GM06990 (cell line): ENCODE measurements around the gene RRAS2.
"Not testable (repeated sequence)": the region's sequence is repeated elsewhere in the genome, so short reads cannot be mapped to it uniquely, and the experiment has no call there.

Source experiments
- DNase-seq: peaks from one replicate; pipeline ENCODE4 v3.0.0-alpha.2; 2011; ENCODE audit not compliant: insufficient read length; ENCODE audit errors: extremely low read depth
- H3K27me3 ChIP-seq: replicated peaks from 2 replicates; pipeline ENCODE4 v1.6.0; 2011; ENCODE audit warnings: low read length; ENCODE audit not compliant: control insufficient read depth, insufficient read depth
- H3K36me3 ChIP-seq: 2 replicates; pipeline ENCODE4 v1.5.1; 2011; ENCODE audit warnings: low read length; ENCODE audit not compliant: control insufficient read depth, insufficient read depth
- H3K4me3 ChIP-seq: replicated peaks from 2 replicates; pipeline ENCODE4 v1.5.1; 2011; ENCODE audit warnings: low read depth, mild to moderate bottlenecking, control low read depth, low read length
- TF ChIP-seq, protein P1 (sequence below): IDR thresholded peaks from 2 replicates; pipeline ENCODE4 v1.5.1; 2011; ENCODE audit warnings: low read length, control low read depth, mild to moderate bottlenecking, inconsistent platforms; ENCODE audit not compliant: insufficient read depth, poor library complexity, severe bottlenecking

Gene RRAS2

GRCh38 chr11:14254533-14255237, 104.3 kb downstream of the RRAS2 start:
- TF ChIP-seq, protein P1, sequence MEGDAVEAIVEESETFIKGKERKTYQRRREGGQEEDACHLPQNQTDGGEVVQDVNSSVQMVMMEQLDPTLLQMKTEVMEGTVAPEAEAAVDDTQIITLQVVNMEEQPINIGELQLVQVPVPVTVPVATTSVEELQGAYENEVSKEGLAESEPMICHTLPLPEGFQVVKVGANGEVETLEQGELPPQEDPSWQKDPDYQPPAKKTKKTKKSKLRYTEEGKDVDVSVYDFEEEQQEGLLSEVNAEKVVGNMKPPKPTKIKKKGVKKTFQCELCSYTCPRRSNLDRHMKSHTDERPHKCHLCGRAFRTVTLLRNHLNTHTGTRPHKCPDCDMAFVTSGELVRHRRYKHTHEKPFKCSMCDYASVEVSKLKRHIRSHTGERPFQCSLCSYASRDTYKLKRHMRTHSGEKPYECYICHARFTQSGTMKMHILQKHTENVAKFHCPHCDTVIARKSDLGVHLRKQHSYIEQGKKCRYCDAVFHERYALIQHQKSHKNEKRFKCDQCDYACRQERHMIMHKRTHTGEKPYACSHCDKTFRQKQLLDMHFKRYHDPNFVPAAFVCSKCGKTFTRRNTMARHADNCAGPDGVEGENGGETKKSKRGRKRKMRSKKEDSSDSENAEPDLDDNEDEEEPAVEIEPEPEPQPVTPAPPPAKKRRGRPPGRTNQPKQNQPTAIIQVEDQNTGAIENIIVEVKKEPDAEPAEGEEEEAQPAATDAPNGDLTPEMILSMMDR, result no peak
- DNase-seq, result no peak
- H3K4me3 ChIP-seq, result no peak overlapping the region
- no peaks in the 10 kb centered on the region for H3K36me3 ChIP-seq
- no peaks in the 10 kb centered on the region; the same call in 1 of the 2 replicates for H3K27me3 ChIP-seq

GRCh38 chr11:14253840-14254239, 105.1 kb downstream of the RRAS2 start:
- TF ChIP-seq, protein P1, result no peak
- Histone ChIP-seq H3K27me3 (no peaks in the 10 kb centered on the region; the same call in 1 of the 2 replicates), H3K36me3 (no peaks in the 10 kb centered on the region), H3K4me3 (no peak overlapping the region)
- no peak for DNase-seq

DNA sequence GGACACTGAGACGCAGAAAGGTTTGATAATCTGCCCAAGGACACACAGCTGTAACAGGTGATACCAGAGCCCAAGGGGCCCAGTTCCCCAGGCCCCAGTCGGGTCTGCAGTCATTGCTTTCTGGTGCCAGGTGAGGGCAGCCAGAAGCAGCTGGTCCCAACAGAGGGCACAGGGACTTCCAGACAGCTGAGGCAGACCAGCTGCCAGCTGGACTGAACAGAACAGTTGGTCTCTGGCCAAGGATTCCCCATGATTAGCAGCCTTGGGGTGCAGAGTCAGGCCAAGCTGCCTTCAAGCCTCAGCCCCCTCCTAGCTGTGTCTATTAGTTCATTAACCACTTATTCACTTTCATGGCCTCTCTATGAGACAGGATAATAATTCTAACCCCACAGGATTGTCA, 105.6 kb downstream of the RRAS2 start:
- no peaks in the 10 kb centered on the region; the same call in 1 of the 2 replicates for H3K27me3 ChIP-seq
- TF ChIP-seq, protein P1, result no peak
- no peak for DNase-seq
- H3K4me3 ChIP-seq, result no peak overlapping the region
- H3K36me3 ChIP-seq, result no peaks in the 10 kb centered on the region

DNA sequence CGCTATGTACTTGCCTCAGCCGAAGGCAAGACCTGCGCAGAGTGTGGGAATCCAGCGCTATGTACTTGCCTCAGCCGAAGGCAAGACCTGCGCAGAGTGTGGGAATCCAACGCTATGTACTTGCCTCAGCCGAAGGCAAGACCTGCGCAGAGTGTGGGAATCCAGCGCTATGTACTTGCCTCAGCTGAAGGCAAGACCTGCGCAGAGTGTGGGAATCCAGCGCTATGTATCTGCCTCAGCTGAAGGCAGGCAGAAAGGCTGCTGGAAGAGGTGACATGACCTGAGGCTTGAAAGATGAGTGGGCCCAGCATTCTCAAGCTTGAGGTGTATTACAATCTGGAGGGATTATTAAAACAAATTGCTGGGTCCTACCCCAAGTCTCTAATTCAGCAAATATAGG, 106.5 kb downstream of the RRAS2 start:
- not testable (repeated sequence) for DNase-seq, H3K4me3 ChIP-seq, H3K27me3 ChIP-seq, H3K36me3 ChIP-seq

DNA sequence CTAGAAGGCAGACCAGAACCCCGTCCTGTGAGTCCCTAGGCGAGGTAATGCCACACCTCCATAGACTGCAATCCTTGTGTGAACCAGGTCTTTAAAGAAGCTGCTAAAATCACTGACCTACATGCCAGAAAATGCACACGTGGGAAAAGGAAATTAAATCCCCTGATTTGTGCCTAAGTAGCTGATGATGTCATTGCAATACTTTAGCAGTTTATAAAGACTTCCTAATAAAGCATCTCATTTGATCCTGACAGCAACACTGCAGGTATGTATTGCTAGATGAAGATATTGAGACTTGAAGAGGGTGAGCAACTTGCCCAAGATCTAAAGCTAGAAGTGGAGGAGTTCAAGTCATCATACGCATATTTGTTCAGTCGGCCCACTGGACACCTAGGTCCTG, 107.2 kb downstream of the RRAS2 start:
- TF ChIP-seq, protein P1, result no peak
- Histone ChIP-seq H3K27me3 (no peaks in the 10 kb centered on the region; the same call in 1 of the 2 replicates), H3K36me3 (no peaks in the 10 kb centered on the region), H3K4me3 (no peak overlapping the region)
- no peak for DNase-seq

- DNase-seq, result no peak
- TF ChIP-seq, protein P1, result peak; percentile 76
- Histone ChIP-seq H3K36me3 (no peaks in the 10 kb centered on the region), H3K27me3 (no peaks in the 10 kb centered on the region; the same call in 1 of the 2 replicates), H3K4me3 (no peak overlapping the region)
Measured at GRCh38 chr11:14249121-14249963, 109.6 kb downstream of the RRAS2 start.
